B cell (primary cell): ENCODE data around the gene NPAP1. TPM values are rescaled to one million over a fixed set of nuclear protein-coding genes. Genes with fewer than 3 reads are reported as not detected.
"Not testable (repeated sequence)": the region's sequence is repeated elsewhere in the genome, so short reads cannot be mapped to it uniquely, and the experiment has no call there.

Source experiments
- ATAC-seq: fragments of 200-7000 bp; cut with Tn5 transposase; one replicate; pipeline ENCODE4 v1.10.0; 2021; ENCODE audit warnings: low read depth, mild to moderate bottlenecking, moderate number of reproducible peaks, moderate library complexity
- CTCF ChIA-PET: fragments of 350-600 bp; sonication (Branson Sonifier 250); formaldehyde crosslinking; loops from one replicate; lab custom pipeline; 2021; ENCODE audit warnings: antibody characterized with exemption, inconsistent platforms; lab: Charles Lee
- POLR2A ChIA-PET: fragments of 350-600 bp; sonication (Branson Sonifier 250); formaldehyde crosslinking; loops from one replicate; lab custom pipeline; 2021; ENCODE audit warnings: antibody characterized with exemption; lab: Charles Lee
- DNase-seq: peaks from one replicate; pipeline ENCODE4 v3.0.0; 2013
- H2AFZ ChIP-seq: 2 replicates; pipeline ENCODE4 v1.6.1; 2012; ENCODE audit warnings: mild to moderate bottlenecking, low read depth, low read length; ENCODE audit not compliant: insufficient read depth, poor library complexity, severe bottlenecking
- H3K27ac ChIP-seq, 2 donors: 1 replicate in 1 of 2; 2 replicates in 1 of 2; pipeline ENCODE4 v1.5.1; 2012 to 2013; ENCODE audit warnings: low read length in 2 of 2, mild to moderate bottlenecking in 2 of 2, moderate library complexity in 1 of 2
- H3K27me3 ChIP-seq, 4 experiments: fragments of 200-600 bp in 1 of 4; sonication (generic) in 1 of 4; replicated peaks in 1 of 4; 1 replicate in 2 of 4; 2 replicates in 2 of 4; pipeline versions ENCODE4 v1.6.1 to v1.7.0; 2013 to 2016; ENCODE audit warnings: low read length in 3 of 4, mild to moderate bottlenecking in 2 of 4, mixed read lengths in 1 of 4, moderate library complexity in 1 of 4; ENCODE audit not compliant: insufficient read depth in 4 of 4, control insufficient read depth in 3 of 4; ENCODE audit errors: control extremely low read depth in 1 of 4
- H3K36me3 ChIP-seq, 2 experiments: replicated peaks in 1 of 2; 1 replicate in 1 of 2; 2 replicates in 1 of 2; pipeline versions ENCODE4 v1.6.1 to v1.7.1; 2013; ENCODE audit warnings: low read length in 1 of 2; ENCODE audit not compliant: insufficient read depth in 2 of 2, control insufficient read depth in 1 of 2; ENCODE audit errors: control extremely low read depth in 1 of 2, extremely low read depth in 1 of 2
- H3K4me1 ChIP-seq, 2 donors: fragments of 200-600 bp in 1 of 2; sonication (generic) in 1 of 2; 1 replicate in 1 of 2; 2 replicates in 1 of 2; pipeline versions ENCODE4 v1.5.1 to v1.6.1; 2013 to 2017; ENCODE audit warnings: low read length in 2 of 2; ENCODE audit not compliant: control insufficient read depth in 2 of 2, insufficient read depth in 2 of 2
- H3K4me2 ChIP-seq: replicated peaks from 2 replicates; pipeline ENCODE3; 2012; ENCODE audit warnings: mild to moderate bottlenecking, low read depth, low read length; ENCODE audit not compliant: poor library complexity, severe bottlenecking
- H3K4me3 ChIP-seq, 5 experiments: fragments of 200-600 bp in 1 of 5; sonication (generic) in 1 of 5; 1 replicate in 3 of 5; 2 replicates in 2 of 5; pipeline versions ENCODE4 v1.5.1 to v1.7.0; 2011 to 2016; ENCODE audit warnings: low read length in 4 of 5, mild to moderate bottlenecking in 4 of 5, low read depth in 2 of 5, control low read depth in 1 of 5, moderate library complexity in 1 of 5; ENCODE audit not compliant: insufficient read depth in 1 of 5; ENCODE audit errors: control extremely low read depth in 1 of 5, extremely low read depth in 1 of 5
- H3K79me2 ChIP-seq: fragments of 200-600 bp; sonication (generic); one replicate; pipeline ENCODE4 v1.6.0; 2016; ENCODE audit warnings: low read length; ENCODE audit not compliant: control insufficient read depth, insufficient read depth
- H3K9ac ChIP-seq: fragments of 200-600 bp; sonication (generic); 2 replicates; pipeline ENCODE4 v1.6.1; 2017; ENCODE audit warnings: mild to moderate bottlenecking, low read length, moderate library complexity
- H3K9me3 ChIP-seq, 3 donors: one replicate each; pipeline versions ENCODE4 v1.6.1 to v1.7.1; 2013; ENCODE audit warnings: low read length in 2 of 3; ENCODE audit not compliant: control insufficient read depth in 2 of 3, insufficient read depth in 1 of 3; ENCODE audit errors: control extremely low read depth in 1 of 3
- H4K20me1 ChIP-seq: 2 replicates; pipeline ENCODE4 v1.6.0; 2012; ENCODE audit warnings: mild to moderate bottlenecking, low read length; ENCODE audit not compliant: insufficient read depth, control insufficient read depth, poor library complexity, severe bottlenecking
- H3K27ac Mint-ChIP-seq: one replicate; pipeline ENCODE4 v1.8.0; 2021; ENCODE audit warnings: mixed read lengths
- H3K27me3 Mint-ChIP-seq: one replicate; pipeline ENCODE4 v1.8.0; 2021; ENCODE audit warnings: mixed read lengths
- H3K4me1 Mint-ChIP-seq: one replicate; pipeline ENCODE4 v1.8.0; 2021; ENCODE audit warnings: mixed read lengths
- H3K4me3 Mint-ChIP-seq: one replicate; pipeline ENCODE4 v1.8.0; 2021; ENCODE audit warnings: mixed read lengths
- H3K9me3 Mint-ChIP-seq: one replicate; pipeline ENCODE4 v1.8.0; 2022; ENCODE audit warnings: mixed read lengths; ENCODE audit not compliant: insufficient read depth
- CTCF ChIP-seq: fragments of 200-600 bp; IDR thresholded peaks from one replicate; pipeline ENCODE4 v1.8.0; 2022; ENCODE audit warnings: antibody characterized with exemption, mild to moderate bottlenecking
- EZH2 ChIP-seq: IDR thresholded peaks from 2 replicates; pipeline ENCODE4 v1.6.1; 2012; ENCODE audit warnings: borderline replicate concordance, low read depth, mild to moderate bottlenecking, moderate library complexity, low read length; ENCODE audit not compliant: insufficient read depth, poor library complexity, severe bottlenecking
- WGBS: methylation state at CpG from one replicate; pipeline ENCODE4 v1.1.5; 2013; ENCODE audit warnings: missing lambda C conversion rate; ENCODE audit not compliant: insufficient coverage; 5-methylcytosine and 5-hydroxymethylcytosine counted together
- intact Hi-C: fragments of 100-400 bp; cut with micrococcal nuclease; formaldehyde crosslinking; loops from one replicate; pipeline ENCODE4 v1.10.0; 2022
- polyA plus RNA-seq: library from polyadenylated mRNA; depleted of rRNA; stranded (reverse); fragments of >200 nt; gene quantifications from 2 replicates; pipeline ENCODE4 v1.2.3, GENCODE V29; 2012
- total RNA-seq, 2 donors: library from RNA; stranded (reverse); fragments of 120-200 nt in 1 of 2; gene quantifications; 1 replicate in 1 of 2; 2 replicates in 1 of 2; pipeline versions ENCODE4 v1.2.3 to v1.2.4, GENCODE V29; 2013 to 2022

The NPAP1 gene
- total and polyA plus RNA-seq, 2 donors (not counting 1 experiment from before 2014, with no cell fraction given) = not detected

- Mint-ChIP-seq H3K27me3 (no peaks in the 10 kb centered on the region), H3K4me1 (no peaks in the 10 kb centered on the region), H3K9me3 (peaks cover 14% of the 10 kb centered on the region), H3K4me3 (no peak overlapping the region), H3K27ac (no peak overlapping the region)
- WGBS = 84% methylated on average over 3 of the region's 4 CpGs
- H4K20me1 ChIP-seq = no peaks in the 10 kb centered on the region
- H3K36me3 ChIP-seq = no peaks in the 10 kb centered on the region
- ATAC-seq (no peak), DNase-seq (no peak)
- no peak overlapping the region for H3K27ac ChIP-seq
- POLR2A ChIA-PET = no interaction called here
- no peak overlapping the region for H3K4me2 ChIP-seq
- H3K27me3 ChIP-seq = no peaks in the 10 kb centered on the region
- CTCF ChIA-PET = no interaction called here
- H2AFZ ChIP-seq = no peak overlapping the region
- intact Hi-C loops = no loop called here
- H3K4me3 ChIP-seq = no peak overlapping the region
- no peaks in the 10 kb centered on the region for H3K4me1 ChIP-seq
- H3K9me3 ChIP-seq = peaks cover 3 to 7% (median 5%) of the 10 kb centered on the region in 3 donors
- H3K9ac ChIP-seq = no peak overlapping the region
- TF ChIP-seq CTCF = no peak
- no peak for TF ChIP-seq EZH2
- no peaks in the 10 kb centered on the region for H3K79me2 ChIP-seq
These were observed 42.5 kb upstream of the NPAP1 start for GRCh38 chr15:24633082-24633481.

GRCh38 chr15:24639412-24639811 is 36.2 kb upstream of the NPAP1 start:
- H3K79me2 ChIP-seq, H3K4me1 Mint-ChIP-seq, H3K4me1 ChIP-seq, H3K27me3 Mint-ChIP-seq, intact Hi-C loops, H3K27ac Mint-ChIP-seq, DNase-seq, CTCF ChIA-PET, H3K4me2 ChIP-seq, H3K4me3 ChIP-seq, H3K27me3 ChIP-seq, H2AFZ ChIP-seq, H4K20me1 ChIP-seq, H3K9me3 Mint-ChIP-seq, H3K9ac ChIP-seq, H3K27ac ChIP-seq, H3K36me3 ChIP-seq, ATAC-seq, POLR2A ChIA-PET, H3K4me3 Mint-ChIP-seq: not testable (repeated sequence)
- peaks cover 0 to 12% (median 3%) of the 10 kb centered on the region in 3 donors for H3K9me3 ChIP-seq
- WGBS = 77% methylated on average over 10 of the region's 11 CpGs
